Activated T-helper 17 cell treated with anti-CD3 and anti-CD28 coated beads, Interleukin-2, amount 50 U/mL, for 72 hours (primary cell): ENCODE results near the gene ZNF865. TPM values are rescaled to one million over a fixed set of nuclear protein-coding genes. Genes with fewer than 3 reads are reported as not detected.

Experiments
- ATAC-seq: fragments of 150-1000 bp; cut with Tn5 transposase; replicated peaks from 2 replicates; pipeline ENCODE4 v1.10.0; 2021; ENCODE audit warnings: mild to moderate bottlenecking, moderate library complexity
- H3K27ac Mint-ChIP-seq: one replicate; pipeline ENCODE4 v1.8.0; 2022; ENCODE audit warnings: mixed read lengths
- H3K27me3 Mint-ChIP-seq: one replicate; pipeline ENCODE4 v1.8.0; 2022; ENCODE audit warnings: mixed read lengths
- H3K36me3 Mint-ChIP-seq: one replicate; pipeline ENCODE4 v1.8.0; 2022; ENCODE audit warnings: low read depth, mild to moderate bottlenecking, mixed read lengths
- H3K4me1 Mint-ChIP-seq: one replicate; pipeline ENCODE4 v1.8.0; 2022; ENCODE audit warnings: mixed read lengths
- H3K4me3 Mint-ChIP-seq: one replicate; pipeline ENCODE4 v1.8.0; 2022; ENCODE audit warnings: mild to moderate bottlenecking, mixed read lengths
- H3K9me3 Mint-ChIP-seq: one replicate; pipeline ENCODE4 v1.8.0; 2022; ENCODE audit warnings: mixed read lengths
- total RNA-seq, 2 donors: library from RNA; stranded (reverse); gene quantifications; one replicate each; pipeline ENCODE4 v1.2.3, GENCODE V29; 2022

Gene ZNF865
- total RNA-seq, 2 donors from 2014 or later: 11.9 to 13.2 TPM

DNA sequence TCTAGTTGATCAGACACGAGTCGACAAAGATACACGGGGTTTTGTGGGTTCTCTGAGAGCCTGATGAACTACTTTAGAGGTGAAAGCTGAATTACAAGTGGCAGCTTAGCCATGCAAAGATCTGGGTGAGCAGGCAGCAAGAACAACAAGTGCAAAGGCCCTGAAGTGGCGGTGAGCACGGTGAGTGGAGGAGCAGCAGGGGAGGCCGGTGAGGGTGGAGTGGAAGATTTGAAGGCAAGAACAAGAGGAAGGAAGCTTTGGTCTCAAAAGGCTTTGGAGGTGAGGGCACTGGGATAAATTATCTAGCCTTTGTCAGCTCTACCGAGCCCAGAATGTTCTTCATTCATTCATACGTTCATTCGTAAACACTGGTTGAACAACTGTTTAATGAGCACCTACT is 1.4 kb downstream of the ZNF865 start:
- Mint-ChIP-seq H3K27me3 (no peaks in the 10 kb centered on the region), H3K9me3 (no peaks in the 10 kb centered on the region), H3K4me1 (peaks cover 48% of the 10 kb centered on the region), H3K4me3 (peak overlapping the region; percentile 89), H3K27ac (peak overlapping the region; percentile 90), H3K36me3 (peaks cover 44% of the 10 kb centered on the region)
- ATAC-seq: no peak

DNA sequence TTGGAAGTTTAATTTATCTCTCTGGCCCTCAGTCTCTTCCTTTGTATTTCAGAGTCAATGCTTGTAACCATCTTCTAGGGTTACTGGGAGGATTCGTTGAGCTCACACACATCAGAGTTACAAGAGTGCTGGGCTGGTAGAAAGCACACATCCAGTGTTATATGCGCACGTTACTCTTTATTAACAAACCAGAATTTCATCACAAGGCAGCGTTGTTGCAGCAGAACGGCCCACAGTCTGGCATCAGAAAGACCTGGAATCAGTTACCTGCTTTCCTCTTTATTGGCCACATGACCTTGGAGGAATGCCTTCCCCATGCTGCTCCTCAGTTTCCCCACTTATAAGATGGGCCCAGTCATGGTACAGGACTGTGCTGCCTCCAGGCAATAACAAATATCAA is 3.9 kb downstream of the ZNF865 start:
- Mint-ChIP-seq H3K27ac (peak overlapping the region; percentile 68), H3K4me1 (peaks cover 44% of the 10 kb centered on the region), H3K27me3 (no peaks in the 10 kb centered on the region), H3K9me3 (no peaks in the 10 kb centered on the region), H3K4me3 (no peak overlapping the region), H3K36me3 (peaks cover 55% of the 10 kb centered on the region)
- ATAC-seq: no peak

DNA sequence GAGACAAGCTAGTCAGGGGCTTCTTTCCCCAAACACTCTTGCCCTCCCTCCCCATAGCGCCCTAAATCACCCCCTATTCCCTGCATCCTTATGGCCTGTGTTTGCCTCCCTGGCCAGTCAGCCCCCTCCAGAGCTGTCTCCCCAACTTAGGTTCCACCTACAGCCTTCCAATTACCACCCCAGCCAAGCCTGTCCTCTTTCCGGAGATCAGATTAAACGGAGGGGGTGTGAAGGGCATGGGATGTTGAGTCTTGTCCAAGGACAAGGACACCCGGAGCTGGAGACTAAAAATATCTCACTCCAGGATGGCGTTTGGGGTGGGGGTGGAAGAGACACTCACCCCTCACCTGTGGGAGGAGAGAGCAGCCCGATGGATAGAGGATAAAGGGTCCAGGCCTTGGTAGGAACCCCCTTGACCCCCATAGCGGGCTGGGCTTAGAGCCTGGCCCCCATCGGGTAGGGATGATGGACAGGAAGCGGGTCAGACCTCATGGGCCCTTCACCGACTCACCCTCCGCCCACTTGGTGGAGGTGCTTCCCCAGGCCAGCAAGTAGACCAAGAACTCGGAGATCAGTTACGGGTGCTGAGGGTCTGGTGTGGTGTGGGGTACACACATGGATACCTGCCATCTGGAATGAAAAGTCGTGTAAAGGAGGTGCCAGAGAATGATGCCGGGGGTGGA is 6.0 kb downstream of the ZNF865 start:
- no peaks in the 10 kb centered on the region for H3K27me3 Mint-ChIP-seq
- H3K27ac Mint-ChIP-seq: peak overlapping the region; percentile 65
- H3K9me3 Mint-ChIP-seq: no peaks in the 10 kb centered on the region
- no peak overlapping the region for H3K4me3 Mint-ChIP-seq
- no peak for ATAC-seq
- H3K4me1 Mint-ChIP-seq: peaks cover 35% of the 10 kb centered on the region
- H3K36me3 Mint-ChIP-seq: peaks cover 46% of the 10 kb centered on the region

DNA sequence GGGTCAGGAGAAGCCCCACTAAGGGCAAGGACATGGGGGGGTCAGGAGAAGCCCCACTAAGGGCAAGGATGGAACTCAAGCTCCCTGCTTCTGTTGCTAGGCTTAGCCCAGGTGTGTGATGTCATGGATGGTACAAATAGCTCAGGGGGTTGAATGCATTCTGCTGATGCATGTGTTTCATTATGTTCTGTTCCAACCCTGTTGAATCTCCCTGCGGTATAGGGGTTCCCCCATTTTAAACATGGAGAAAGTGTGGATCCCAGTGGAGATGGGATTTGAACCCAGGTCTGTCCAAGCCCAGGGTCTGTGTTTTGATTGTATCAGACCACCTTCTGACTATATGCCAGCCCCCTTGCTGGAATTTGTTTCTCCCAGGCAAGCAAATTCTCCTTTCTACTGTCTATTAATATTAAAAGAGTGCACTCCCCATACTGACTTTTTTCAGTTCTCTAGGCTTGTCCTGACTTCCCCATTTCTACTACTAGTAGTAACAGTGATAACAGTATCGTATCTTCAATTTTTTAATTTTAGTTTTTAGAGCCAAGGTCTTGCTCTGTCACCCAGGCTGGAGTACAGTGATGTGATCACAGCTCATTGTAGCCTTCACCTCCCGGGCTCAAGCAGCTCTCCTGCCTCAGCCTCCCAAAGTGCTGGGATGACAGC is 6.7 kb downstream of the ZNF865 start:
- no peak for ATAC-seq
- H3K27ac Mint-ChIP-seq: peak overlapping the region; percentile 38
- H3K4me1 Mint-ChIP-seq: peaks cover 28% of the 10 kb centered on the region
- H3K36me3 Mint-ChIP-seq: peaks cover 46% of the 10 kb centered on the region
- H3K4me3 Mint-ChIP-seq: no peak overlapping the region
- no peaks in the 10 kb centered on the region for H3K27me3 Mint-ChIP-seq
- no peaks in the 10 kb centered on the region for H3K9me3 Mint-ChIP-seq

DNA sequence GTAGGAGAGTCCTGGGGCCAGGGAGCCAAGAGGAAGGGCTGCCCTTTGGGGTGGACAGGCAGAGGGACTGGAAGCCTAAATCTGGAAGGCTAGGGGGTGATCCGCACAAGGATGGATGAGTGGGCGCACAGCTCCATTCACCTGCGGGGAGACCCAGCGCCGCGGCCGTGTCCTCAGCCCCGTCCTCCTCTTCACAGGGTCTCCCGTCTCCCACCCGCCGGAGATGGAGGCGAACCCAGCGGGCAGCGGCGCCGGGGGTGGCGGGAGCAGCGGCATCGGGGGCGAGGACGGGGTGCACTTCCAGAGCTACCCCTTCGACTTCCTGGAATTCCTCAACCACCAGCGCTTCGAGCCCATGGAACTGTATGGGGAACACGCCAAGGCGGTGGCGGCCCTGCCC is 7.9 kb downstream of the ZNF865 start:
- peaks cover 44% of the 10 kb centered on the region for H3K36me3 Mint-ChIP-seq
- no peak overlapping the region for H3K4me3 Mint-ChIP-seq
- no peaks in the 10 kb centered on the region for H3K9me3 Mint-ChIP-seq
- H3K27ac Mint-ChIP-seq: no peak overlapping the region
- ATAC-seq: no peak
- H3K4me1 Mint-ChIP-seq: peaks cover 20% of the 10 kb centered on the region
- H3K27me3 Mint-ChIP-seq: no peaks in the 10 kb centered on the region

DNA sequence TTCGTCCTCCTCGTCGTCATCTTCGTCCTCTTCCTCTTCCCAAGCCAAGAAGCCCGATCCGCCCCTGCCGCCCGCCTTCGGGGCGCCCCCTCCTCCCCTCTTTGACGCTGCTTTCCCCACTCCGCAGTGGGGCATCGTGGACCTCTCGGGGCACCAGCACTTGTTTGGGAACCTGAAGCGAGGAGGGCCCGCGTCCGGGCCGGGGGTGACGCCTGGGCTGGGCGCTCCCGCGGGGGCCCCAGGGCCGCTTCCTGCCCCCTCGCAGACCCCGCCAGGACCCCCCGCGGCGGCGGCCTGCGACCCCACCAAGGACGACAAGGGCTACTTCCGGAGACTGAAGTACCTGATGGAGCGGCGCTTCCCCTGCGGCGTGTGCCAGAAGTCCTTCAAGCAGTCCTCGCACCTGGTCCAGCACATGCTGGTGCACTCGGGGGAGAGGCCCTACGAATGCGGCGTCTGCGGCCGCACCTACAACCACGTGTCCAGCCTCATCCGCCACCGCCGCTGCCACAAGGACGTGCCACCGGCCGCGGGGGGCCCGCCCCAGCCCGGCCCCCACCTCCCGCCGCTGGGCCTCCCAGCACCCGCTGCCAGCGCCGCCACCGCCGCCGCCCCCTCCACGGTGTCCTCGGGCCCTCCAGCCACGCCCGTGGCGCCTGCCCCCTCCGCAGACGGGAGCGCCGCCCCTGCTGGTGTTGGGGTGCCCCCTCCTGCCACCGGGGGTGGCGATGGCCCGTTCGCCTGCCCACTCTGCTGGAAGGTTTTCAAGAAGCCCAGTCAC is 8.7 kb downstream of the ZNF865 start:
- peaks cover 20% of the 10 kb centered on the region for H3K4me1 Mint-ChIP-seq
- H3K27me3 Mint-ChIP-seq: no peaks in the 10 kb centered on the region
- no peak overlapping the region for H3K27ac Mint-ChIP-seq
- H3K9me3 Mint-ChIP-seq: no peaks in the 10 kb centered on the region
- no peak overlapping the region for H3K4me3 Mint-ChIP-seq
- ATAC-seq: no peak
- H3K36me3 Mint-ChIP-seq: peaks cover 37% of the 10 kb centered on the region

DNA sequence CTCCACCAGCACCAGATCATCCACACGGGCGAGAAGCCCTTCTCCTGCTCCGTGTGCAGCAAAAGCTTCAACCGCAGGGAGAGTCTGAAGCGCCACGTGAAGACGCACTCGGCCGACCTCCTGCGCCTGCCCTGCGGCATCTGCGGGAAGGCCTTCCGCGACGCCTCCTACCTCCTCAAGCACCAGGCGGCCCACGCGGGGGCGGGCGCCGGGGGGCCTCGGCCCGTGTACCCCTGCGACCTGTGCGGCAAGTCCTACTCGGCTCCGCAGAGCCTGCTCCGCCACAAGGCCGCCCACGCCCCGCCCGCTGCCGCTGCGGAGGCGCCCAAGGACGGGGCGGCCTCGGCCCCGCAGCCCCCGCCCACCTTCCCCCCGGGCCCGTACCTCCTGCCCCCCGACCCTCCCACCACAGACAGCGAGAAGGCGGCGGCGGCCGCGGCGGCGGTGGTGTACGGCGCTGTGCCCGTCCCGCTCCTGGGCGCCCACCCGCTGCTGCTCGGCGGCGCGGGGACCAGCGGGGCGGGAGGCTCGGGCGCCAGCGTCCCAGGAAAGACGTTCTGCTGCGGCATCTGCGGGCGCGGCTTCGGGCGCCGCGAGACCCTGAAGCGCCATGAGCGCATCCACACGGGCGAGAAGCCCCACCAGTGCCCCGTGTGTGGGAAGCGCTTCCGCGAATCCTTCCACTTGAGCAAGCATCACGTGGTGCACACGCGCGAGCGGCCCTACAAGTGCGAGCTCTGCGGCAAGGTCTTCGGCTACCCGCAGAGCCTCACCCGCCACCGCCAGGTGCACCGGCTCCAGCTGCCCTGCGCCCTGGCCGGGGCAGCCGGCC is 9.5 kb downstream of the ZNF865 start:
- H3K4me3 Mint-ChIP-seq: no peak overlapping the region
- peaks cover 17% of the 10 kb centered on the region for H3K4me1 Mint-ChIP-seq
- no peaks in the 10 kb centered on the region for H3K9me3 Mint-ChIP-seq
- H3K27ac Mint-ChIP-seq: no peak overlapping the region
- H3K36me3 Mint-ChIP-seq: peaks cover 29% of the 10 kb centered on the region
- H3K27me3 Mint-ChIP-seq: no peaks in the 10 kb centered on the region
- no peak for ATAC-seq

DNA sequence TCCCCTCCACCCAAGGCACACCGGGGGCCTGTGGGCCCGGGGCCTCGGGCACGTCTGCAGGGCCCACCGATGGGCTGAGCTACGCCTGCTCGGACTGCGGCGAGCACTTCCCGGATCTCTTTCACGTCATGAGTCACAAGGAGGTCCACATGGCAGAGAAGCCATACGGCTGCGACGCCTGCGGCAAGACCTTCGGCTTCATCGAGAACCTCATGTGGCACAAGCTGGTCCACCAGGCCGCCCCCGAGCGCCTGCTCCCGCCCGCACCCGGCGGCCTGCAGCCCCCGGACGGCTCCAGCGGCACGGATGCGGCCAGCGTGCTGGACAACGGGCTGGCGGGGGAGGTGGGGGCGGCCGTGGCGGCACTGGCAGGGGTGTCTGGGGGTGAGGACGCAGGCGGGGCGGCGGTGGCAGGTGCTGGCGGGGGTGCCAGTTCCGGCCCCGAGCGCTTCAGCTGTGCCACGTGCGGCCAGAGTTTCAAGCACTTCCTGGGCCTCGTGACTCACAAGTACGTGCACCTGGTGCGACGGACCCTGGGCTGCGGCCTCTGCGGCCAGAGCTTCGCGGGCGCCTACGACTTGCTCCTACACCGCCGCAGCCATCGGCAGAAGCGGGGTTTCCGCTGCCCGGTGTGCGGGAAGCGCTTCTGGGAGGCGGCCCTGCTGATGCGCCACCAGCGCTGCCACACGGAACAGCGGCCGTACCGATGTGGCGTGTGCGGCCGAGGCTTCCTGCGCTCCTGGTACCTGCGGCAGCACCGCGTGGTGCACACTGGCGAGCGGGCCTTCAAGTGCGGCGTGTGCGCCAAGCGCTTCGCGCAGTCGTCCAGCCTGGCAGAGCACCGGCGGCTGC is 10.3 kb downstream of the ZNF865 start:
- Mint-ChIP-seq H3K27me3 (no peaks in the 10 kb centered on the region), H3K27ac (no peak overlapping the region), H3K36me3 (peaks cover 26% of the 10 kb centered on the region), H3K4me1 (peaks cover 12% of the 10 kb centered on the region), H3K9me3 (no peaks in the 10 kb centered on the region), H3K4me3 (no peak overlapping the region)
- ATAC-seq: no peak

DNA sequence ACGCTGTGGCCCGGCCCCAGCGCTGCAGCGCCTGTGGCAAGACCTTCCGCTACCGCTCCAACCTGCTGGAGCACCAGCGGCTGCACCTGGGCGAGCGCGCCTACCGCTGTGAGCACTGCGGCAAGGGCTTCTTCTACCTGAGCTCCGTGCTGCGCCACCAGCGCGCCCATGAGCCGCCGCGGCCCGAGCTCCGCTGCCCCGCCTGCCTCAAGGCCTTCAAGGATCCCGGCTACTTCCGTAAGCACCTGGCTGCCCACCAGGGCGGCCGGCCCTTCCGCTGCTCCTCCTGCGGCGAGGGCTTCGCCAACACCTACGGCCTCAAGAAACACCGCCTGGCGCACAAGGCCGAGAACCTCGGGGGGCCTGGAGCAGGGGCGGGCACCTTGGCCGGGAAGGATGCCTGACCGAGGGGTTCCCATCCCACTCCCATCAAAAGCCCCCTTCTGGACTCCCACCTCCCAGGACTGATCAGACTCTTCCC is 11.0 kb downstream of the ZNF865 start:
- no peak overlapping the region for H3K27ac Mint-ChIP-seq
- H3K27me3 Mint-ChIP-seq: no peaks in the 10 kb centered on the region
- H3K36me3 Mint-ChIP-seq: peaks cover 26% of the 10 kb centered on the region
- peaks cover 7% of the 10 kb centered on the region for H3K4me1 Mint-ChIP-seq
- no peaks in the 10 kb centered on the region for H3K9me3 Mint-ChIP-seq
- no peak for ATAC-seq
- no peak overlapping the region for H3K4me3 Mint-ChIP-seq

DNA sequence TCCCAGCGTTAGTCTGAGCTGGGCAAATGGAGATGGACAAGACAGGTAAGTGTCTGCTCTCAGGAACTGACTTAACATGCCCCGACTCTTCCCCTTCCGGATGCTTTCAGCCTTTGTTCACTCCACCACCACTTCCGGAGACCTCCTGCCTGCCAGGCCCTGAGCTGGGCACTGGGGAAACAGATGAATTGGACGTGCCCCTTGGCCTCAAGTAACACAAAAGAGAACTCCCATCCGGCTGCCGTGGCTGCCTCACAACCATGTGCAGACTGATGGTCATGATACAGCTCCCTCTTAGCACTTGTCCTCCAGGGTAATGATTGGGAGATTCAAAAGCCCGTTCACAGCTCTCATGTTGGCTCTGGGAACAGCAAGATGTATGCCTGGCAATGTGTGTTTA is 12.0 kb downstream of the ZNF865 start:
- Mint-ChIP-seq H3K27ac (no peak overlapping the region), H3K4me1 (no peaks in the 10 kb centered on the region), H3K36me3 (peaks cover 24% of the 10 kb centered on the region), H3K27me3 (no peaks in the 10 kb centered on the region), H3K4me3 (no peak overlapping the region), H3K9me3 (no peaks in the 10 kb centered on the region)
- ATAC-seq: no peak

DNA sequence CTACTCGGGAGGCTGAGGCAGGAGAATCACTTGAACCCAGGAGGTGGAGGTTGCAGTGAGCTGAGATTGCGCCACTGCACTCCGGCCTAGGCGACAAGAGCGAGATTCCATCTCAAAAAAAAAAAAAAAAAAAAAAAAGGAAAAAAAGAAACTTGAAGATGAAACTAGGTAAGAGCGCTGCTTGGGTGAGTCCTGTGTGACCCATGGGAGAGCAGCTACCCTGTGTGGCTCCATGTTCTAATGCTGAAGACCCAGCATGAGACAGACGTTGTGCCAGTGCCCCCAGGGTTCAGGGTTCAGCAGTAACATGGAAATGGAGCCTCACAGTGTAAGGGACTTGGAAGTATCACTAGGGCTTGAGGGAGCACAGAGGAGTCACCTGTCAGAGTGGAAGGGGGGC is 13.0 kb downstream of the ZNF865 start:
- peaks cover 15% of the 10 kb centered on the region for H3K36me3 Mint-ChIP-seq
- H3K4me1 Mint-ChIP-seq: peaks cover 3% of the 10 kb centered on the region
- H3K4me3 Mint-ChIP-seq: no peak overlapping the region
- ATAC-seq: no peak
- H3K27me3 Mint-ChIP-seq: no peaks in the 10 kb centered on the region
- H3K9me3 Mint-ChIP-seq: no peaks in the 10 kb centered on the region
- no peak overlapping the region for H3K27ac Mint-ChIP-seq

DNA sequence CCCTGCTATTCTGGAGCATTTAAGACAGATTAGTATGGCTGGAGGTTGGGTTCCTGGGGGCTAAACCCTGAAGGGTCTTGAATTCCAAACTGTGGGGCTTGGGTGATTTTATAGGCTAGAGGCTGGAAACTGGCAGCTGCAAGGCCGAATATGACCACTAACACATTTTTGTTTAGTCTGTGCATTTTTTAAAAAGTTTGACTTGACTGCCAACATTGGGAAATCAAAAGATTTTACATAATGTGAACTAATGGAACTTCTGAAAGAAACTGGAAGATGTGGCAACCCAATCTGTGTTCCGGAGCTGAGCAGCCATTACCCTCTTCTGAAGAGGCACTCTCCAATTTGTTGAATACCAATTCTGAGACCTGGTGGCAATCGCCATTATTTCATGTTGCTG is 13.8 kb downstream of the ZNF865 start:
- Mint-ChIP-seq H3K27me3 (no peaks in the 10 kb centered on the region), H3K4me3 (no peak overlapping the region), H3K27ac (no peak overlapping the region), H3K4me1 (peaks cover 9% of the 10 kb centered on the region), H3K36me3 (peaks cover 15% of the 10 kb centered on the region), H3K9me3 (no peaks in the 10 kb centered on the region)
- no peak for ATAC-seq

DNA sequence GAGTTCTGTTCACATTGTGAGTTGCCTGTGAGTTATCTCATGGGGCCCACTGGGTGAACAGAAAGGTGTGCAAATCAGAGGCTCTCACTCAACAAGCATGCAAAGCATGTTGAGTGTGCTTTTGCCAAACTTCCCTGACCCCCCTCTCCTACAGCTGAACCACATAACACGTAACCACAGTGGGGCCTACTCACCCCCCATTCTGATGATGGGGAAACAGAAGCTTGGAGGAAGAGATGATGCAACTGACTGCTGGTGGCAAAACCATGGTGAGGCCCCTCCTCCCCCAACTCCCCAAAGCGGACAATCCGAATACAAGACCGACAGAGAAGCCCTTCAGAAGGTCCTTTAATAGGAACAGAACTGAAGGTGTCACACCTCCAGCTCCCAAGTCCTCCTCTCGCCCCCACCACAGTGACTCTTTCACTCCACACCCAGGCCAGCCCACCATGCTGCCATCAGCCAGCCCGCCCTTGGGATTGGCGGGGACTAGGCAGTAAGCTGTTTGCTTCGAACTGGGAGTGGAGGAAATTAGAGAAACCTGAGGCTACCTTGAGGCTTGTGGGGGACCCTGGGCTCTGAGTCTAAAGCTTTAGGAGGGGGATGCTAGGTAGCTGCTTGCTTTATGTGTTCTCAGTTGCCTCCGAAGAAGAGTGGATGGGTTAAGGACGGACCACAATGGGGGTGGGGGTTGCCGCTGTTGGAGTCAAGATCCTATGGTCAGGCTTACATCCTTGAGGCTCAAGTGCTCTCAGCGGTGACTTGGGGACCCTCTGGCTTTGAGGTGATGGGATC is 15.2 kb downstream of the ZNF865 start:
- Mint-ChIP-seq H3K4me3 (no peak overlapping the region), H3K27me3 (no peaks in the 10 kb centered on the region), H3K9me3 (no peaks in the 10 kb centered on the region), H3K27ac (peak overlapping the region; percentile 17), H3K36me3 (peaks cover 22% of the 10 kb centered on the region), H3K4me1 (peaks cover 15% of the 10 kb centered on the region)
- ATAC-seq: no peak
